GM19023 (cell line): Measurements from ENCODE around the gene WHRN.

Experiments
- ATAC-seq: cut with Tn5 transposase; IDR thresholded peaks from one replicate; pipeline ENCODE4 v1.9.1; 2021; ENCODE audit warnings: mild to moderate bottlenecking, moderate library complexity; ENCODE audit not compliant: unreplicated experiment

Gene WHRN

DNA sequence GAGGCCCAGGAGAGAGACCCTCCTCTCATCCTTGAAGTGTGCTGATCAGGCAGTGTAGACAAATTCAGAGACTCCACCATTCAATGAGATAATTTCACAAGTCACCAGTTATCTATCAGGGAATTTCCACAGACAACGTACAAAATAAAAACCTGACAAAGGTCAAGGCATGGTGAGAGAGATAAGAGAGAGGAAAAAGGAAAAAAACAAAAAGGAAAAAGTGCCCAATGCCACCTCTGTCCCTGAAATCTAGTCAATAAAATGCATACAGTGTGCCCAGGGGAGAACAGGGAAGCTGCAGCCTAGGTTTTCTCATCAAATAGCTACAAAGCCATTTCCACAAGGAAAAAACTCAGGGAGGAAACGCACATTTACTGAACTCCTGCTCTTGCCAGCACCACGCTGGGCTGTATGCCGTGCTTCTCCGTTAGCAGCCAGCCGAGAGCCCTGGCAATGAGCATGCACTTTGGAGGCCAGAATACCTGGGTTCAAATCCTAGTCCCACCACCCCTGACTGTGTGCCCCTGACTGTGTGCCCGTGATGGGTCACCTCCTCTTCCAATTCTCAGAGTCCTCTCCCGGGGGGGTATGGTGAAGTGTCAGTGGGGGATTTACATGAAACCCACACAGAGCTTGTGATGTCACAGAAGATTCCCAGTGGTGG is 11.6 kb downstream of the WHRN start:
- ATAC-seq = no peak

DNA sequence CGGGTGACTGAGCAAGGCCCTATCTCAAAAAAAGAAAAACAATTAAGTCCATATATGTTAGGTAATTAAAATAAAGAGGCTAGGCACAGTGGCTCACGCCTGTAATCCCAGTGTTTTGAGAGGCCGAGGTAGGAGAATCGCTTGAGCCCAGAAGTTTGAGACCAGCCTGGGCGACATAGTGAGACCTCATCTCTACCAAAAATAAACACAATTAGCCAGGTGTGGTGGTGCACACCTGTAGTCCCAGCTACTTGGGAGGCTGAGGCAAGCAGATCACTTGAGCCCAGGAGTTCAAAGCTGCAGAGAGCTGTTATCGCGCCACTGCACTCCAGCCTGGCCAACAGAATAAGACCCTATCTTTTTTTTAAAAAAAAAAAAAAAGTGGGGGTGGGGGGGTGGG is 12.3 kb downstream of the WHRN start:
- ATAC-seq = no peak

DNA sequence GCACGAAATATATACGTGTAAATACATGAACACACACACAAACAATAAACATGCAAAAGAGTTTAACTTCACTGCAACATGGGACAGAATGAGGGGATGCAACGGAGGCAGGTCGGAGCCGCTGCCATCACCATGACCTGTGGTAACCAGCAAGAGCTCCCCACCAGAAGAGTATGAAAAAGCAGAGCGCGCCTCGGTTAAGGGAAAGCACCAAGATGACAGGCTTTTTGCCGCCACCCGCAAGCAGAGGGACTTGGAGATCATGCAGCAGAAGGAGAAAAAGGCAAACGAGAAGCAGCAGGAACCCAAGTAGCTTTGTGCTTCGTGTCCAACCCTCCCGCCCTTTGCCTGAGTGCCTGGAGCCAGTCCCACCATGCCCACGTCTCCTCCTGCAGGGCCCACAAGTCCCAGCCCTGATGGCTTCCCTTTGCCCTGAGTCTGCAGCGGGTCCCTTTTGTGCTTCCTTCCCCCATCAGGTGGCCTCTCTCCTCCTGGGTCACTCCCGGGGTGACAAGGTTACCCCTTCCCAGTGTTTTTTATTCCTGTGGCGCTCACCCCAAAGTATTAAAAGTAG is 13.8 kb downstream of the WHRN start:
- ATAC-seq = no peak

DNA sequence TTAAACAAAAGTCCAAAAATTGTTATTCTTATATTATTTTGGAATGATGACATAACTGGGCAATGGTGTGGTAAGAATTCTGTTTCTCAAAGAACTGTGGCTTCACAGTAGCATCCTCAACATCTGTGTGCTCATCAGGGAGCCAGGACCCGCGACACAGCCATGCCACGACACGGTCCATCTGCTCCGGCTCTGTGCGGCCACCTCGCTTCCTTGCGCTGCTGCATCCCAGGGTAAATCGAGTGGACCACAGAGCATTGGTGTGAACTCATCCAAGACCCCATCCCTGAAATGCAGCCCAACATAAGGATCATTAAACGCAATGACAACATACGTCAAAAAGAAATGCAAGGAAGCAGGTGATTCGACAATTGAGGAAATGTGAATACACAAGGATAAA is 15.3 kb downstream of the WHRN start:
- ATAC-seq = no peak

DNA sequence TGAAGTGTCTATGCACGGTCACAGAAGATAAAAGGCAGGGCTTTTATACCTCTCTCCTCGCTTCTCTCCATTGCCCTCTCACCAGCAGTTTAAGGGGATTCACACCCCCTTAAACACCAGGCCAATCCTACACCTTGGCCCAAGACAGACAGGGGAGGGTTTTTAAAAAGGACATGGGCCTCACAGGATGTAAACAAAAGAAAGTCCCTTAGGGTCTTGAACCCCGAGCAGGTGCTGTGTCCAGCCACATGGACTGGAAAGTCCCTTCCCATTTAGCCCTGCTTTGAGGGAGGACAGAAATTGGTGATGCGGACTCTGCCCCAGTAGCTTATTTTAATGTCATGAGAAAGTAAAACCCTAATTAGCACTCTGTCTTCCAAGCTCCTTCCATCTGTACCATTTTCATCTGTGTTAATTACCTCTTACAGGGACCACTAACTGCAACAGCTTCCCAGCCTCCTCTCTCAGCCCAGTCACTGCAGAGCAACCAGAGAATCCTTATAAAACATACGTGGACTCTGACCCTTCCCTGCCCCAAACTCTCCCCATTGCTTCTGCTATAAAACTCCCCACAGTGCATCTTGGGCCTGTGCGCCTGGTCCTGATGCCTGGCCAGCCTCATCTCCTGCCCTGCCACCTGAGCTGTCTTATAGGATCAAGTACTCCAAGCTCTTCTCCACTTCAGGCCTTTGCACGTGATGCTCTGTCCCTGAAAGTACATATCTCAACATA is 16.7 kb downstream of the WHRN start:
- ATAC-seq = no peak

DNA sequence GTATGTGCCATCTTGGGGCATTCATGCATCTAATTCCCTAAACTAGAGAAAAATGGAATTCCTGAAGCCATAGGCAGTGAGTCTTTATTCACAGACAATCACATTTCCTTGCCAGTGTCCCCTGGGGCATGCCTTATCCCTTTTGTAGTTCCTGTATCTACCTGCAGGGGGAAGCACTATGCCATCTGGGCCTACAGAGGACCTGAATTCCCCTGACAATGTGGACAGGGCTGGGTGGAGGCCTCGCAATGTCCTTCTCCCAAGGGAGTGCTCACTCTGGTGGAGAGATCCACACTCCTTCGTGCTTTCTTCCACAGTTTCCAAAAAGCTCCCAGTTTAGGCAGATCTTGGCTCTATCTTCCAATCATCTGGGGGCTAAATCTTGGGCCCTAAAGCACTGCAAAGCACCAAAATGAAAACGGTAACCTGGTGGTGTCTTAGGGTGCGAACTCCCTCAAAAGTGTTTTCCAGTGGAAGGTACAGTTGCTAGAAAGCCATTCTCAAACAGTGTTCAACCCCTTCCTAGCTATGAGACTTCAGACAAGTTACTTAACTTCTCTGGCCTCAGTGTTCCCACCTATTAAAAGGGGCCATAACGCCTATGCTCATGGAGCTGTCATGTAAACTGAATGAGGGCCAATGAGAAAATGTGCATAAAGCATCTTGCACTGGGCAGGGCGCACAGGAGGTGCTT is 17.5 kb downstream of the WHRN start:
- ATAC-seq = no peak

DNA sequence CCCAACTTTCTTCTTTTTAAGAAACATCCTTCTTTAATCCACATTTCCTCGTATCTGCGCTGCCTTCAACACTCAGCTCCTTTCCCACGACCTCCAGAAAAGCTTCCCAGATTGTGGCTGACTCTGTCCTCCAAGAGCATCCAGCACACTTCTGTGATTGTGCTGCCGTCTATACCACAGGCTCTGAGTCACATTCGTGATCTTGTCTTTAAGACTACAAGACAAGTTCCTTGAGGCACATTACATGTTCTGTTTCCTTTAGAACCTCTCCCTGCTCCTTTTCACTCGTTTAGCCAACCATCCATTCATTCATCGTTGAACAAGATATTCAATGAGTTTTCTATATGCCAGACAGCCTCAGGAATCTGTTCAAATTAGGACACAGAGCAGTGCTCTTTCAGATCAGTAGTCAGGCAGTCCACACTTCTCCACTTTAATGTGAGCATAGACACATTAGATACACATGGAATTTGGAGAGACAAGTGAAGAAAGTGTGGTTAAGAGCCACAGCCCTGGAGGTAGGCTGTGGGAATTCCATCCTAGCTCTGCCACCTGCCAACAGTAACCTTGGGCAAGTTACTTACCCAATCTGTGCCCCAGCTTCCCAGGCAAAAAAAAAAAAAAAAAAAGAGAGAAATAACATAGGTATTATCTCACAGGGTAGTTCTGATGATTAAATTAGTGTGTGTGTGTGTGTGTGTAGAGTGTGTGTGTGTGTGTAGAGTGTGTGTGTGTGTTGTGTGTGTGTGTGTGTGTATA is 18.9 kb downstream of the WHRN start:
- ATAC-seq = no peak

DNA sequence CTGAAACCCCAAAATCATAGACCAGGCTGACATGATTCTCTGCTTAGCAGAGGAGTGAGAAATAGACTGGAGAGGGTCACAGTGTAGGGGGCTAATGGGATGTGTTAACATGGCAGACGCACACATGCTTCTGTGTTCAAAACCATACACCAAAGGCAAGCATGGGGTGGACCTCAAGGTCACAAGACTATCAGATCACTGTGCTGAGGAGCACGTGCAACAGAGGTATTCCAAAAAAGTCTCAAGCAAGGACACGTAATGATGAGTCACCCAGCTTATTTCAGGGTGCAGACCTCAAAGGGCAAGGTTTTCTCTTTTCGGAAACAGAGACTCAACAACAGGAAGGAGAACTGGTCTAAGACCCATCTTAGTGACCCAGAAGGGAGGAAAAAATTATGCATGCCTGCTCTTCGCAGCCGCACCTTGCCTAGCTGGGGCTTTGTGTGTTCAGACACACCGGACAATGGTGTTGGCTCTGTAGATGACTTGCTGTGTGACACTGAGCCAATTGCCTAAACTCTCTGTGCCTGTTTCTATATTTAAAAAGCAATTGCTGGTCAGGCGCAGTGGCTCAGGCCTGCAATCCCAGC is 20.3 kb downstream of the WHRN start:
- ATAC-seq = no peak

DNA sequence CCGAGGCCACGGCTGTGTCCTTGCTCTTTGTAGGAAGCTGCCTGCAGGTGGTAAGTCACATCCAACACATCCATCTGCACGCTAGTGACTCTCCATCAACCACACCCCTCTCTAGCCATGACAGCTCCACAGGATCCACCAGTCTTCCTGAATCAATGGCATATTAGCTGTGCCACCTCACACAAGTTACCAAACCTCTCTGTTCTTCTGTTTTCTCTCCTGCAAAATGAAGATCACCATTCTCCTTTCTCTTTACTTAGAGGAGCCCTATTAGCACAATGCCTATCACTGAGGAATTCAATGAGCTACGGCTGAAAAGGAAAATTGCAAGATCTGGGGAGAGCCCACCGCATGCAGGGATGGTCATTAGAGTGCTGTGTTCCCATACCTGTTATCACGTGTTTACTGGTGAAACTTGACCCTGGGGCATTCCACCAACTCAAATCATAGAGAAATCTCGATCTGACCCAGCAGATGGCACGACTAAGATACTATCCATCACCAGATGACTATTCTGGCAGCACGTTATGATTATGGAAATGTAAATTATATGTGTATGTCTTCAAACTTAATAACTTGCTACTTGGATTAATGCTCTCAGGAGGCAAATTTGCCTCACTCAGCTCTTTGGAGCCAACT is 20.9 kb downstream of the WHRN start:
- ATAC-seq = no peak

DNA sequence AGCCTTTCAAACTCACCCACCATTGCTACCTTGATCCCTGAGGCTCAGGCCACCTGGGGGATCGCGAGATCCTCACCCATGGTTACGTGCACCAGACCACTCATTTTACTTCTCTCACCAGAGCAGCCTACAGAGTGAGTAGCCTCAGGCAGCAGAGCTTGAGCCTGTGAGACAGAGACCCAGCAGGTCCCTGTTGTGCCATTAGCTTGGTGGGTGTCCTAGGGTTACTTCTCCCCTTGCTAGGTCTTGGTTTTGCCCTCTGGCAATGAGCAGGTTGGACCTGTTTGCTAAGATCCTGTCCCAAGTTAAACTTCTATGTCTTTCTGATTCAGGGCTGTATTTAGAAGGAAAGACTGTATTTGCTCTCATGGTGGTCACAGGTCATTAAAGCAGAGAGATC is 21.8 kb downstream of the WHRN start:
- ATAC-seq = no peak

DNA sequence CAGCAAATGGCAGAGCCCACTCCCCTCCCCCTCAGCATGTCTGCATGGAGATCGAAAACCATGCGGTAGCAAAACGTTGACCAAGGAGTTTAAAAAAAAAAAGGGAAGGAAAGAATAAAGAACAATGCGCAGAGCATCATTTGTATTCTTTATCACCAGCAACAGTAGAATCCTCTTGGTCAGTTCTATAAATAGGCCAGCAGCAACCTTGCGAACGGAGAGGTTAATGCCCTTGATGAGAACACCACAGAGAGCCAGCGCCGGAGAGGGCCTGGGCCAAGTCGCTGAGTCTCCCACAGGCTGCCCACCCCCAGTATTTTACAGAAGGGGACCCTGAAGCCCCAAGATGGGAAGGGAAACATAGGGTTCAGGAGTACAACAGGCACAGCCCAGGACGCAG is 22.7 kb downstream of the WHRN start:
- no peak for ATAC-seq

DNA sequence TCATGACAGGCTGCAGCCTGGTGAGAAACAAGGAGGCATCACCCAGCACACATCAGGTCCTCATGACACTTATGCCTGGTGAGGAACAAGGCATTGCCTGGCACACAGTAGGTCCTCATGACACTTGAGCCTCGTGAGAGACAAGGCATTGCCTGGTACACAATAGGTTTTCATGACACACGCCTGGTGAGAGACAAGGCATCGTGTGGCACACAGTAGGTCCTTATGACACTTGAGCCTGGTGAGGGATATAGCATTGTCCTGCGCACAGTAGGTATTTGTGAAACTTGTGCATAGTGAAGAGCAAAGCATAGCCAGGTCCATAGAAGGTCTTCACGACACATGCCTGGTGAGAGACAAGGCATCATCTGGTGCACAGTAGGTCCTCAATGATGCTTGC is 23.5 kb downstream of the WHRN start:
- ATAC-seq = no peak

DNA sequence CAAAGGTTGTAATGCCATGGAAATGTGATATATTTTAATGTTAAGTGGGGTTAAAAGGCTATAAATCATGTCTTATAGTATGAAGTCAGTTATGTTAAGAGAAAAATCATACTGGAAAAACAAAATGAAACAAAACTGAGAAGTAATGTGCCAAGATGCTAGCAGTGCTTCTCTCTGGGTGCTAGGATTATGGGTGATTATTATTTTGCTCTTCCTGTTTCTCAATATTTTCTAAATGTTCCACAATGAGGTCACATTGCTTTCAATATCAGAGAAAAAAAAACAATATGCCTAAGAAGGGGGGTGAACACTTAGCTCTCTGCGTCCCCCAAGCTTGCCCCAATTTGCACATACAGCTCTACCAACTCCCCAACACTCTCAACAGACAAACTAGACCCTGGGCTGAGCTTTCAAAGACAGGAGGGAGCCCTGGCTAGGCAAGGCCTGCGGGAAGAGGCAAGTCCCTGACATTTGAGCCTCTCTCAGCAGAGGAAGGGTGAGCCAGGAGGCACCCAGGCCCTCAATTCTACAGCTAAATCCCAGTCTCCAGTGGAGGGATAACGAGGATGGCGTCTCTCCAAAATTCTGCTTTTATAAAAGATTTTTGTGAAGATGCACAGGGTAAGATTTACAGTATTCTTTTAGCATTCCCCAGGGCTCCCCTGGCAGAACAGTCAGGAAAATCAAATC is 24.4 kb downstream of the WHRN start:
- ATAC-seq = no peak

DNA sequence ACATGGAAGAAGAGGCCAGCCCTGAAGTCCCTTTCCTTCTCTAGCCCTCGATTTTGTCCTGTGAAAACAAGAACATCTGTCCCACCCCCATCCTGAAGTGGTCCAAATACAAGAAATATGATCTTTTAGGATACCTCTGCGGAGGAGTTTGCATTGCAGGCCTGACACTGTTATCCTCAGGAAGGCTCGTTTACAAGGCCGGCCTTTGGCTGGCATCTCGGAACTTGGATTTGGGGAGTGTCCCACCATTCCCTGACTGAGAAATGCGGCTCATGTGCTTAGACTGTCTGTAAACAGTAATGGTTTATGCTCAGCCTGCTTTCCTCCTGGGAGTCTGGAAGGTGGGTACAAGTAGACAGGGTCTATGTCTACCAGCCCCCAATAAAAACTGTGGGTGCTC is 26.4 kb downstream of the WHRN start:
- no peak for ATAC-seq

DNA sequence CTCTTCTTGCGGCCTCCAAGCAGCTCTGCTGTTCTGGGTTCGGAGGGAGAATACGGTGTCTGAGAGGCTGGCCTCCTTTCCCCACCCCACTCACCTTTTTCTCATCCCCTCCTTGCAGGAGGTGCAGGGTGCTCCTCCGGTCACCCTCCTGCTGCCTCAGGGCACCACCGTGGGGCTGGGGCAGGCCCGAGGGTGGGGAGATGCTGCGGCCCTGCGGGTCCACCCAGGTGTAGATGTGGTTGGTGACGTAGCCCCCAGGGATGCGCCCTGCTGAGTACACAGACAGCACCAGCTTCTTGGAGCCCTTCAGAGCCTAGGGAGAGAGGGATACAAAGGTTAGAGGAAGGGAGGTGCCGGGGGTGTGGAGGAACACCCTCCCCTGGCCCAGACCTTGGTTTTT is 26.8 kb downstream of the WHRN start:
- ATAC-seq = no peak

DNA sequence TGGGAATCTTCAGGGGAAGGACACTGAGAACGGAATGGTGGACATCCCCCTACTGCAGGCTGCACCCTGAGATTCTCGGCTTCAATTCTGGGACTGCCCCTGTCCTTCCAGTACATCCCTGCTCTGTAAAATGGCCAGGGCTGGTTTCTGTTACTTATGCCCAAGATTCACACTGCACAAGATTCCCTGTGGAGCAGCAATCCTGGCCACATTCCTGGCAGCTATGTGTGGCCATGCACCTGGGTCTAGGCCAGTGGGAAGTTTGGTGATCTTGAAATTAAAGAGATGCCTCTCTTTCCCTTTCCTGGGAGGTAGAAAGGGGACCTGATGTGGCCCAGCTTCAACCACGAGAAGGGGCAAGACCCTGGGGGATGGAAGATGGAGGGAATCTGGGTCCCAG is 27.6 kb downstream of the WHRN start:
- ATAC-seq = no peak

DNA sequence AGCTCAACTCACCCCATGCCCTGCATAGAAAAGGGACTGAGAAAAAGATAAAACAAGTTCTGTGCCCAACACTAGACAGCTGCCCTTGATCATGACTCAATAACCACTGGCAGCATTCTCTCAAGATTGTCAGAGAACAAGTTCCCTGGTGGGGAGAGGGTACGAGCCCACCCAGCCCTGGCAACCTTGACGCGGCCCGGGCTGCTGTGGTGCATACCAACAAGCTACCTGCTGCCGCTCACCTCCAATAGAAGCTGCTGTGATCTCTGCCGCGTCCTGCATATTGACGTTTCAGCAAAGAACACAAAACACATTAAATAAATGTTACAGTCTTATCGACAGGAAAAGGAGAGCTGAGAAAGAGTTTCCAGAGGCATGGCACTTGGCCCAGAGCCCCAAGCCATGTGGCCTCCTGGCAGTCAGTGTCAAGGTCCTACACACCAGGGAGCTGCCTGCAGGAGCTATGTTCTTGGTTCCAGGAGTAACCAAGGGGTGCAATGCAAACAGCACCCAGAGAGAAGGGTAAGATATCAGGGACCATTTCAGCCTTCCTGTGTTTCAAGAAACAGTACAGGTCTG is 28.3 kb downstream of the WHRN start:
- no peak for ATAC-seq

DNA sequence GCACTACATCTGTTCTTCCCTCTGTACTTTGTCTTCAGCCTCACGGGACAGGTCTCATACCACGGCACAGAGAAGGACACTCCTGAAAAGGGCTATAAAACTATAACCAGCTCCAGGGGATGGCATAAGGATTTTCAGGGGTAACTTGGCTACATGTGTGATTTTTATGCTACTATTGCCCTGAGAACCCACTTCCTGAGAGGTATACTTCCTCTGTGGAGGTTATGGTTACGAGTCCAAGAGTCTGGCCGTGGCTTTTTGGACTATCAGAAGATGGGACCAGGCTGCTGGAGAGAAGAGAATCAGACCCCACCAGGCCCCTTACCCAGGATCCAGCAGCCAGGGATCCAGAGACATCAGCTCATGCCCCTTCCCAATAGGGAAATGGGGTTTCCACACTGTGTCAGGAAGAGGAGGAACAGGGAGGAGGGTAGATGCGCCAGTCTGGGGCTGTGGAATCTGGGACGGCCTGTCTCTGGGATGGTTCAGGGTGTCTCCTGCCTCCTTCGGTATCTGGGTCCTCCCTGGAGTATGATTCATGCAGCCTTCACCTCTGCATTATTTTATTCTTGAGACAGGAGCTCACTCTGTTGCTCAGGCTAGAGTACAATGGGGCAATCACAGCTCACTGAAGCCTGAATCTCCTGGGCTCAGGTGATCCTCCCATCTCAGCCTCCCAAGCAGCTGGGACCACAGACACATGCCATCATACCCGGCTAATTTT is 29.7 kb downstream of the WHRN start:
- ATAC-seq = no peak

DNA sequence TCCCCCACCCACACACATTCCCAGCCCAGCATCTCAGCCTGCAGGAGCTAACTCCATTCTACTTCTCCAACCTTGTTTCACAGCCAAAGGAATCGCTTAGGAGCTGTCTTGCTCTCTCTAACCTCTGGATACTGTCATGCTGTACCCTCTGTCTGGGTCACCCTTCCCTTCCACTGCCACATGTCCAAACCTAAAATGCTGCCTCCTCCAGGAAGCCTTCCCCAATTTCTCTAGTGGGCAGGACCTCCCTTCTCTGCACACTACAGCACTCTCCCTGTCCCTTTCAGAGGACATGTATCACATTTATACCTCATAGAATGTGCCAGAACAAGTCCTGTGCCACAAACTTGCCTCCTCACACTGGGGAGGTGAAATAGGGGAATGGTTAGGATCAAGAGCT is 30.8 kb downstream of the WHRN start:
- no peak for ATAC-seq
